Activated CD4-positive, alpha-beta T cell treated with anti-CD3 and anti-CD28 coated beads for 36 hours (primary cell): ENCODE results near the gene TMEM63C. TPM values are rescaled to one million over a fixed set of nuclear protein-coding genes. Genes with fewer than 3 reads are reported as not detected.

Source experiments
- ATAC-seq: fragments of 200-7000 bp; cut with Tn5 transposase; one replicate; pipeline ENCODE4 v1.10.0; 2021; ENCODE audit warnings: mild to moderate bottlenecking, moderate library complexity
- CTCF ChIA-PET: fragments of 350-600 bp; sonication (Branson Sonifier 250); formaldehyde crosslinking; loops from one replicate; lab custom pipeline; 2021; ENCODE audit warnings: antibody characterized with exemption; lab: Charles Lee
- POLR2A ChIA-PET: fragments of 350-600 bp; sonication (Branson Sonifier 250); formaldehyde crosslinking; loops from one replicate; lab custom pipeline; 2021; ENCODE audit warnings: antibody characterized with exemption, inconsistent platforms; lab: Charles Lee
- DNase-seq: peaks from one replicate; pipeline ENCODE4 v3.0.0-alpha.2; 2020
- H3K27ac Mint-ChIP-seq: one replicate; pipeline ENCODE4 v1.8.0; 2021; ENCODE audit warnings: mixed read lengths
- H3K27me3 Mint-ChIP-seq: one replicate; pipeline ENCODE4 v1.8.0; 2021; ENCODE audit warnings: mixed read lengths
- H3K36me3 Mint-ChIP-seq: one replicate; pipeline ENCODE4 v1.8.0; 2021; ENCODE audit warnings: low read depth, mixed read lengths
- H3K4me1 Mint-ChIP-seq: one replicate; pipeline ENCODE4 v1.8.0; 2021; ENCODE audit warnings: mixed read lengths
- H3K4me3 Mint-ChIP-seq: one replicate; pipeline ENCODE4 v1.8.0; 2021; ENCODE audit warnings: mild to moderate bottlenecking, moderate library complexity, mixed read lengths
- H3K9me3 Mint-ChIP-seq: one replicate; pipeline ENCODE4 v1.8.0; 2021; ENCODE audit warnings: low read depth, mixed read lengths
- intact Hi-C, 2 experiments: fragments of 100-400 bp; cut with DNase I in 1 of 2; cut with micrococcal nuclease in 1 of 2; formaldehyde crosslinking; loops; one replicate each; pipeline versions ENCODE4 v1.14.2 to v1.15.1; 2022 to 2024; cut with DNase I, micrococcal nuclease
- total RNA-seq, 2 experiments: library from RNA; stranded (reverse); gene quantifications; one replicate each; pipeline ENCODE4 v1.2.3, GENCODE V29; 2021

The TMEM63C gene
- total RNA-seq, 2 experiments from 2014 or later = 1.1 to 1.4 TPM

DNA sequence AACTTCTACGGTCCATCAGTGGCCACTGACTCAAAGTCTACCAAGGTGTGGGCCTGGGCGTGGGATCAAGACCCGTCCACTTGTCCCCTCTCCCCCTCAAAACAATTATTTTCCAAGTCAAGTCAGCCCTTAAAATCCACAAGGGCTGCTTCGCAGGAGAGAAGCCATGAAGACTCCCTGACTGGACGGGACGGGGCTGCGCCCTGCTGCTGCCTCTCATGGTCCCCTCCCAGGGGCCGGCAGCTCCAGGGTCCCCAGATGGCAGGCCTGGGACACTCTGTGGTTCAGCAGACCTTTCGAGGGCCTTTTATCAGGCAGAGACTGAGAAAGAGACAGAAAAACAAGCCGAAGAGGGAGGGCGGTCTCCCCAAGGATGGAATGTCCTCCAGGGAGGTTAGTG is 78.6 kb downstream of the TMEM63C start:
- intact Hi-C loops = no loop called here
- no peaks in the 10 kb centered on the region for H3K9me3 Mint-ChIP-seq
- peaks cover 5% of the 10 kb centered on the region for H3K27me3 Mint-ChIP-seq
- no peak overlapping the region for H3K27ac Mint-ChIP-seq
- no peaks in the 10 kb centered on the region for H3K36me3 Mint-ChIP-seq
- POLR2A ChIA-PET = no interaction called here
- CTCF ChIA-PET = interaction anchor here (0.5 kb wide), 1 partner anchor 364 kb away, joined by 3 read pairs; no protein-coding TSS in a partner anchor
- ATAC-seq = no peak
- no peaks in the 10 kb centered on the region for H3K4me1 Mint-ChIP-seq
- no peak for DNase-seq
- H3K4me3 Mint-ChIP-seq = no peak overlapping the region

DNA sequence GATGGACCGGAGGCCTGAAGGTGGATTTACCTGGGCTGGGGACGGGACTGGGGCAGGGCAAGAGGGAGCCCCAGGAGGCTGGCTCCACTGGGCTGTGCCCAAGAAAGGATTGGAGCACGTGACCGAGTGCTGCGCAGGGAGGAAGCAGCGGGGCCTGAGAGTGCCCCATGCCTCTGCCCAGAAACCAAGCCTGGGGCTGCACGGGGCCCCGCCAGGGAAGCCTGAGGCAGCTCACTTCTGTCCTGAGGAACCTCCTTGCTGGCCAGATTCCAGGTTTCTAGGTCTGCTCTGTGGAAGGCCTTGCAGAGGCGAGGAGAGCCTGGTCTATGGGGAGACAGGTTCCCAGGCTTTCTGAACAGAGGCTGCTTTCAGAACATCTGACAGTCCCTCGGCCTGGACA is 79.0 kb downstream of the TMEM63C start:
- ChIA-PET POLR2A (no interaction called here), CTCF (interaction anchor here (0.5 kb wide), 1 partner anchor 364 kb away, joined by 3 read pairs; no protein-coding TSS in a partner anchor)
- intact Hi-C loops = no loop called here
- no peaks in the 10 kb centered on the region for H3K4me1 Mint-ChIP-seq
- DNase-seq = no peak
- ATAC-seq = no peak
- no peaks in the 10 kb centered on the region for H3K9me3 Mint-ChIP-seq
- H3K36me3 Mint-ChIP-seq = no peaks in the 10 kb centered on the region
- H3K27ac Mint-ChIP-seq = no peak overlapping the region
- no peak overlapping the region for H3K4me3 Mint-ChIP-seq
- H3K27me3 Mint-ChIP-seq = peaks cover 5% of the 10 kb centered on the region

DNA sequence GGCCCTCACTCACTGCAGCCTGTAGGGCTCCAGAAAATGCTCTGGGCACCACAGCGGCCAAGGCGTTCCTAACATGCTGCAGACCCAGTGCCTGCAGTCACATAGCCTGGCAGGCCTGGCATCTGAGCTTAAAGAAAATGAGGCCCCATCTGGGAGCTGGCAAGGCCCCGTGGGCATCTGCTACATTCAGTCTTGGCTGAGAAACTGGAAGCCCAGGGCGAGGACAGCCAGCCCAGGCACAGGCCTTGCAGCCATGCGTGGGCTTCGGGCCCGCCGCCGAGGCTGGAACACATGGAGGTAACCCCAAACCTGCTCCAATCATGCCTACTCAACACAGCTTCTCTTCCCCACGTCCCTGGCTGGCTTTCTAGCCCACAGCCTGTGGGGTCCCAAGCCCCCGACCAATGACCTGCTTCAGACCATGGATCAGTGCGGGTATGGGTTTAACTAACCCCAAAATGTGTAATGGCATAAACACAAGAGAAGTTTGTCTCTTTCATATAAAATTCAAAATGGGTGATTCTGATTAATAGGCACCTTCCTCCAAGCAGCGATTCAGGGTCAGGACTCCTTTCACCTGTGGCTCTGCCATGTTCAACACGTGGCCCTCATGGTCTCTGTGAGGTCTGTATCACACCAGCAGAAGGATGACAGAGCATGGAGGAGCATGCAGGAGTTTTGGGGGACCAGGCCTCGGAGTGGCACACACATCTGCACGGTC is 83.0 kb downstream of the TMEM63C start:
- no peaks in the 10 kb centered on the region for H3K36me3 Mint-ChIP-seq
- POLR2A ChIA-PET = no interaction called here
- H3K9me3 Mint-ChIP-seq = peaks cover 3% of the 10 kb centered on the region
- H3K4me3 Mint-ChIP-seq = no peak overlapping the region
- intact Hi-C loops = no loop called here
- DNase-seq (no peak), ATAC-seq (no peak)
- H3K4me1 Mint-ChIP-seq = no peaks in the 10 kb centered on the region
- CTCF ChIA-PET = no interaction called here
- H3K27ac Mint-ChIP-seq = no peak overlapping the region
- H3K27me3 Mint-ChIP-seq = peaks cover 14% of the 10 kb centered on the region

DNA sequence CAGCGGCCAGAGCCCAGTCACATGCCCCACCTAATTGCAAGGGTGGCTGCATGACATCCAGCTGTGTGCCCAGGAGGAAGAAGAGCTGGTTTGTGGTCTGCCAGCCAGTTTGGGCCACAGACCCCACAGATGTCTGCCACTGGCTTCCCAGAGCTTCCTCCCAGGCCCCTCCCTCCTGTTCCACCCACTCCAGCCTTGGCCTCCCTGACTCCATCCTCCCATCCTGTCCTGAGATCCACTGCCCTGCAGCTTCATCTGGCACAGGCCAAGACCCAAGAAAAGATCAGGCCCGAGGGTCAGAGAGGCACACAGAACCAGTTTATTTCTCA is 83.6 kb downstream of the TMEM63C start:
- no peaks in the 10 kb centered on the region for H3K4me1 Mint-ChIP-seq
- POLR2A ChIA-PET = no interaction called here
- H3K27ac Mint-ChIP-seq = no peak overlapping the region
- H3K9me3 Mint-ChIP-seq = peaks cover 3% of the 10 kb centered on the region
- DNase-seq (no peak), ATAC-seq (no peak)
- peaks cover 17% of the 10 kb centered on the region for H3K27me3 Mint-ChIP-seq
- CTCF ChIA-PET = no interaction called here
- no peaks in the 10 kb centered on the region for H3K36me3 Mint-ChIP-seq
- H3K4me3 Mint-ChIP-seq = no peak overlapping the region
- intact Hi-C loops = no loop called here

DNA sequence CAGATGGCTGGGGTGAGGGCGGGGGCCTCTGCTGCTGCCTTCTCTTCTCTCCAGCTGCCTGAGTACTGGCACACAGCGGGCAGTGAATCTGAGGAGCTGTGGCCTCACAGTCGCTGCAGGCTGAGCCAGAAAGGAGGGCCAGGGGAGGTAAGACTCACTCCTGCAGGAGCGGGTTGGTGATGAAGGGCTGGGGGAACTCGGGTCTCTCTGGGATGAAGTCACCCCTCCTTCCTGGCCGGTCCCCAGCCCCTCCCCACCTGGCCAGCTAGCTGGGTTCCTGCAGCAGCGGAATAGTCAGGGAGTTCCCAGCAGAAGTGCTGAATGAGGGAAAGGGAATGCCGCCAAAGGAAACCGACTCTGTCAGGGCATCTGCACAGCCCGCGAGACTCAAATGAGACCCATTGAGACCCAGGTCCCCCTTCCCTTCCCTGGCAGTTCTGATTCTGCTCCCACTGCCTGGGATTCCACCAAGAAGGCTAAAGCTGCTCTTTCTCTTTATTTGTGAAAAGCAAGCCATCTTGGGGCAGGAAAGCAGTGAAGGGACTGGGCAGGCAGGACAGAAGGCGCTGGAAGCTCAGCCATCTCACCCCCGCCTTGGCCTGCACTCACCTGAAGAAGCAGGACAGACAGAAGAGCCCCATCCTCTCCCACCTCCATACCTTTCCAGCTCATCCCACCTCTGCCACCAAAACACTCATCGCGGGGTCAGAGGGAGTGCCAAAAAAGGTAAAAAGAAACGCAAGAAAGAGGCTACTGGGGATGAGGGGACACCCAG is 84.2 kb downstream of the TMEM63C start:
- no peaks in the 10 kb centered on the region for H3K36me3 Mint-ChIP-seq
- no peak for DNase-seq
- H3K27ac Mint-ChIP-seq = no peak overlapping the region
- no peak for ATAC-seq
- H3K9me3 Mint-ChIP-seq = peaks cover 3% of the 10 kb centered on the region
- intact Hi-C loops = no loop called here
- no peaks in the 10 kb centered on the region for H3K4me1 Mint-ChIP-seq
- ChIA-PET CTCF (no interaction called here), POLR2A (no interaction called here)
- H3K27me3 Mint-ChIP-seq = peaks cover 18% of the 10 kb centered on the region
- no peak overlapping the region for H3K4me3 Mint-ChIP-seq

DNA sequence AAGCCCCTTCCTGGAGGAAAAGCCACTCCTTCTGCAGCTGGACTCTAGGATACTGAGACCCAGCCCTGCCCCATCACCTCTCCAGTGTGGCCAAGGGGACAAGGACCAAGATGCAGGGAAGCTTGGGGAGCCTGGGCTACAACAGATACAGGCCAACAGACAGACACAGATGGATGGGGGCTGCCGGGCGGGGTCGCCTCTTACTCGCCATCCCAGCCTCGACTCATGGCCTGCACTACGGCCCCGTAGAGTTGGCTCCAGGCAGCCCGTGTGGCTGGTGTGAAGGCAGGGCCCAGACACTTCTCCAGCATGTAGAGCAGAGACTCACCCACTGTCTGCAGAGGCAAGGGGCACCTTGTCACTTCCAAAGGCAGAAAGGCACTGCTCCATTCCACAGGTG is 84.7 kb downstream of the TMEM63C start:
- ATAC-seq = no peak
- no peak for DNase-seq
- intact Hi-C loops = no loop called here
- POLR2A ChIA-PET = no interaction called here
- CTCF ChIA-PET = interaction anchor here (1.1 kb wide), 1 partner anchor 73 kb away, joined by 3 read pairs; no protein-coding TSS in a partner anchor
- no peak overlapping the region for H3K27ac Mint-ChIP-seq
- H3K27me3 Mint-ChIP-seq = peaks cover 20% of the 10 kb centered on the region
- H3K4me1 Mint-ChIP-seq = no peaks in the 10 kb centered on the region
- H3K36me3 Mint-ChIP-seq = no peaks in the 10 kb centered on the region
- H3K4me3 Mint-ChIP-seq = no peak overlapping the region
- peaks cover 3% of the 10 kb centered on the region for H3K9me3 Mint-ChIP-seq

DNA sequence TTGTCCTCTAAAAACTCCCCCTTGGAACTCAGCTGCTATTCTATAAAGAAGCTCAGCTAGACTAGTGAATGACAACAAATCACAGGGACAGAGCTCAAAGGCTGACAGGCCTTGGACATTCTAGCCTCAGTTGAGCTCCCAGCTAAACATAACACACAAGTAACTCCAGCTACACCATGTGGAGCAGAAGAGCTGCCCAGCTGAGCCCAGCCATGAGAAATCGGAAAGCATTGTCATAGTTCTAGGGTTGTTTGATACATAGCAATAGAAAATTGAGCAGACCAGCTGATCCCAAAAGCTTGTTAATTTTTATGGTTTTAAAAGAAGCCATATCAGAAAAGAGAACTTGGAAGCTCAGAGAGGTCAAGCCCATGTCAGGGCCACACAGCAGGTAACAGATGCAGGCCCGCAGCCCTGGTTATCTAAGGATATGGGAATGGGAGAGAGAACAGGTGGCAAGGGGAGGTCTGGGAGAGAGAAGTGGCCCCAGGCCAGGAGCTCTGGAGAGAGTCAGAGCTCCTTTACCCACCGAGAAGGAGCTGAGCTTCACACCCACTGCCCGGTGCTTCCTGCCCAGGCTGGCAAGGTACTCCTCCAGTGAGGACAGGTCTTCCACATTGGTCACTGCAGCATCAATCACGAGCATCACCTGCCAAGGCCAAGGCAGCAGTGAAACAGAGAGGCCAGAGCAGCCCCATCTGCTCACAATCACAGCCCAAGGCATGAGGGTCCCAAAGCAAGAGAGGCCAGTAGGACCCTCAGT is 86.5 kb downstream of the TMEM63C start:
- intact Hi-C loops = no loop called here
- DNase-seq (no peak), ATAC-seq (no peak)
- no peak overlapping the region for H3K4me3 Mint-ChIP-seq
- H3K27me3 Mint-ChIP-seq = peaks cover 30% of the 10 kb centered on the region
- ChIA-PET POLR2A (no interaction called here), CTCF (interaction anchor here (0.6 to 1.3 kb wide), 2 partner anchors 14 to 119 kb away, joined by 3 to 5 read pairs; no protein-coding TSS in a partner anchor)
- no peaks in the 10 kb centered on the region for H3K36me3 Mint-ChIP-seq
- H3K27ac Mint-ChIP-seq = no peak overlapping the region
- no peaks in the 10 kb centered on the region for H3K4me1 Mint-ChIP-seq
- H3K9me3 Mint-ChIP-seq = peaks cover 3% of the 10 kb centered on the region

DNA sequence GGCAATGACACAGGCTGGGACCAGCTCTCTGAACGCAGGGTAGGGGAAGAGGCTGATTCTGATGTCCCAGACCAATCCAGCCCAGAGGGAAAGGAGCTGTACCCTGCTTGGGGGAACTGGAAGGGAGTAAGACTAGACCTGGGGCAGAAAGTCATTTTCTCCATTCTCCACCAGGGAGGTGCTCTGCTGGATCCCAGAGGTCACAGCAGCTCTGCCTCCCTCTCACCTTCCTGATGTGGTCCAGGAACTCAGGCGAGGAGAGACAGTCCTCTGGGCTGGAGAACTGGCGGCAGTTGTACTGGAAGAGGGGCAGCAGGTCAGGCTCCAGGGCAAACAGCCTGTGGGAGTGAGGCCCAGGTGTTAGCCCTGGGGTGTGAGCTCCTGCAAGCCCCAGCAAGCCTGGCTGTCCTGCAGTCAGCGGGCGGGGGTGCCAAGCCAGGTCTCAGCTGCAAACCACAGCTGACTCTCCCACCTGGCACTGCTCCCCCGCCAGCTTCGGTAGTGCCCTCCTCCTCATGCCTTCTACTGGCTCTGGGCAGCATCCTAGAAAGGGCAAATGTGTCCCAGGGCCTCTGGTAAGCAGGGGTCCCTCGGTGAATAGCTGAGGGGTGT is 87.5 kb downstream of the TMEM63C start:
- ChIA-PET POLR2A (no interaction called here), CTCF (interaction anchor here (1.3 kb wide), 1 partner anchor 13 kb away, joined by 5 read pairs; no protein-coding TSS in a partner anchor)
- H3K27me3 Mint-ChIP-seq = peaks cover 30% of the 10 kb centered on the region
- no peak for DNase-seq
- no peaks in the 10 kb centered on the region for H3K36me3 Mint-ChIP-seq
- H3K4me1 Mint-ChIP-seq = no peaks in the 10 kb centered on the region
- no peak for ATAC-seq
- no peak overlapping the region for H3K4me3 Mint-ChIP-seq
- H3K27ac Mint-ChIP-seq = no peak overlapping the region
- H3K9me3 Mint-ChIP-seq = peaks cover 3% of the 10 kb centered on the region
- intact Hi-C loops = no loop called here

DNA sequence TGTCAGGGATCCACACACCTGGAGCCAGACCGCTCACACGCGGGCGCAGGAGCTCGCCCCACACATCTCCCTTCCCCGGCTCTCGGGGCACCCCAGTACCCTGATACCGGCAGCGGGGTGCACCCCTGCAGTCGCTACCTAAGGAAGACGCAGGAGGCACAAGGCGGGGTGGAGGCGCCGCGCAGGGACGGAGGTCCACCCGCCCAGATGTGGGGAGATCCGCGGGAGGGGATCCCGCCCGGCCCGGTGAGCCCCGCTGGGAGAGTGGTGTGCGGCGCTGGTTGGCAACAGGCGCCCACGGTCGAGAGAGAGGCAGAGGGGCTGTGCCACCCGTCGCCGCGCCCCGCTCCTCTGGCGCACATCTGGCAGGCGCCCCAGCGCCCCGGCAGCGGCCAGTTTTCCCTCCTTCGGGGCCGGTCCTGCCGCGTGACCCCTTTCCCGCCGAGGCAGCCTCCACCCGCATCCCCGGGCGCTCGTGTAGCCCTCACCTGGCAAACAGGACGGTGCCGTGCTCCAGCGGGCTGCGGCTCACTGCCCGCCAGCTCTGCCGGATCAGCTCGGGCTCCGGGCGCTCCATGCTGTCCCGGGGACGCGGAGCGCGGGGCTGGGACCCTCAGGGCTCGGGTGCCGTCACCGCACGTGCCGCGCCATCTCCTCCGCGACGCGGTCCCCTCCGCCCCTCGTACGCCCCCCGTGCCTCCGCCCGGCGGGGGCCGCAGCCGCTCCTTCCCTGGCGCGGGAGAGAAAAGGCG is 88.9 kb downstream of the TMEM63C start:
- H3K36me3 Mint-ChIP-seq = no peaks in the 10 kb centered on the region
- peaks cover 30% of the 10 kb centered on the region for H3K27me3 Mint-ChIP-seq
- CTCF ChIA-PET = no interaction called here
- intact Hi-C loops = no loop called here
- POLR2A ChIA-PET = no interaction called here
- no peak for DNase-seq
- ATAC-seq = no peak
- H3K27ac Mint-ChIP-seq = no peak overlapping the region
- no peaks in the 10 kb centered on the region for H3K4me1 Mint-ChIP-seq
- peaks cover 3% of the 10 kb centered on the region for H3K9me3 Mint-ChIP-seq
- no peak overlapping the region for H3K4me3 Mint-ChIP-seq

DNA sequence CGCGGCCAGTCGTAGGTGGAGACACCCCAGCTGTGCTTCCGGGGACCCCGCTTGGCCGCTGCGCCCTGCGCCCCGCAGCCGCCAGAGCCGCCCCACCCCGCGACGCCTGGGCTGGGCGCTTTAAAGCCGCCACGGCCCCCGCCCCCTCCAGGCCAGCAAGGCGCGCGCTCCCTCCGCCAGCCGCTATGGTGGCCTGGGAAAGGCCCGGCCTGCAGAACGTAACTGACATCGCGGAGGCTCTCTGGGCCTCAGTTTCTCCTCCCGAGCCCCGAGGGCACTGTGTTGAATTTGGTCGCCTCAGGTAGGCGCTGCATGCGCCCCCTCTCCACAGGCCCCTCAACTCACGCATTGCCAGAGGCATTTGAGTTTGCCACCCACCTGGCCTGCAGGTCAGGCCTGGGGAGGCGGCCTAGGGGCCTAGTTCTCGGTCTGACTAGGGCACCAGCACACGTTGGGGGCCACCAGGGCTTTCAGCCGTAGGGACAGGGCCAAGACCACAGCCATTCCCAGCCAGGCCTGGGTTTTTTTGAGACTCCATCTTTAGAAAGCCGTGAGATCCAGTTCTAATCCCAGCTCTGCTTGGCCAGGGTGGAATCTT is 89.6 kb downstream of the TMEM63C start, which contains the start of gene NGB:
Gene NGB (minus strand): TSS at position 94 of the 598 bp plus-strand sequence. CDS start 269 bp downstream, outside the sequence.
- ChIA-PET CTCF (no interaction called here), POLR2A (no interaction called here)
- H3K36me3 Mint-ChIP-seq = no peaks in the 10 kb centered on the region
- intact Hi-C loops = no loop called here
- peaks cover 30% of the 10 kb centered on the region for H3K27me3 Mint-ChIP-seq
- peaks cover 3% of the 10 kb centered on the region for H3K9me3 Mint-ChIP-seq
- DNase-seq (no peak), ATAC-seq (no peak)
- no peak within 1 kb of the TSS for H3K27ac Mint-ChIP-seq
- H3K4me3 Mint-ChIP-seq = no peak within 1 kb of the TSS
- H3K4me1 Mint-ChIP-seq = no peaks in the 10 kb centered on the region
